ENCODE data around the gene STBD1.
A peak's percentile ranks its signal among the peaks of the same experiment; 100 is the strongest.
"Not testable (repeated sequence)": the region's sequence is repeated elsewhere in the genome, so short reads cannot be mapped to it uniquely, and the experiment has no call there.

Gene STBD1

DNA sequence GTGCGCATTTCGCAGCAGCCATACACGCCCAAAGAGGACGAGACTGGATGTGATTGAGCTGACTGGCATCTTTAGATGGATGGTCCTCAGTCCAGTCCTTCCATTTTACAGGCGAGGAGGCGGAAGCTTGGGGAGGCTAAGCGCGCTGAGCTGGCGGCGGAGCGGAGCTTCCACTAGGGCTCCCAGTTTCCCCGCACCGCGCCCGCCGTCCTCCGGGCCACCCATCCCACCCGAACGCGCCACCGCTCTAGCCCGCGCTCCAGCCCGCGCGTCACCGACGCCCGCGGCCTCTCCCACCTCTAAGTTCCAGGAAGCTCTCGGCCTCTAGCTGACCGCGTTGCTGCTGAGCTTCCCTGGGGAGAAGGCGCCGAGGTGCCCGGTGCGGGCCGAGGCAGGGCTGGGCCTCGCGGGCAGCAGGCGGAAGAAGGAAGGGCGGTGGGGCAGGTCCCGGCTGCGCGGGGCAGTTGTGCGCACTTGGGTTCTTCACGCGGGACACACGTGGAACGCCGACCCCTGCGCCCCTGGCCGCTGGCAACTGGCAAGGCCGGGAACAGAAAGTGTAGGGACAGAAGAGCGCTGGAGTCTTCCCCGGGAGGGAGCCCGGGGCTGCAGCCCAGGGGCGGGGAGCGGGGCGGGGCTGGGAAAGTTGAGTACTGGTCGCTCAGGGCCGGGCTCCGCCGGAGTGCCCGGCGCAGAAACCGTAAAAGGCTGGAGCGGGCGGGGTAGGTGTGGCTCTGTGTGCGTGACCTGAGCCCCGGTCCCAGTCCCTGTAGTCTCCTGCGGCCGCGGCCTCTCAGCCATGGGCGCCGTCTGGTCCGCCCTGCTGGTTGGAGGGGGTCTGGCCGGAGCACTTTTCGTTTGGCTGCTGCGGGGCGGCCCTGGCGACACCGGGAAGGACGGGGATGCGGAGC lies at the start of gene STBD1:
STBD1 (plus strand) TSS at position 763 of the 911 bp plus-strand sequence; CDS start at position 800, 37 bp downstream.
- DNase-seq: peak; percentile 54

DNA sequence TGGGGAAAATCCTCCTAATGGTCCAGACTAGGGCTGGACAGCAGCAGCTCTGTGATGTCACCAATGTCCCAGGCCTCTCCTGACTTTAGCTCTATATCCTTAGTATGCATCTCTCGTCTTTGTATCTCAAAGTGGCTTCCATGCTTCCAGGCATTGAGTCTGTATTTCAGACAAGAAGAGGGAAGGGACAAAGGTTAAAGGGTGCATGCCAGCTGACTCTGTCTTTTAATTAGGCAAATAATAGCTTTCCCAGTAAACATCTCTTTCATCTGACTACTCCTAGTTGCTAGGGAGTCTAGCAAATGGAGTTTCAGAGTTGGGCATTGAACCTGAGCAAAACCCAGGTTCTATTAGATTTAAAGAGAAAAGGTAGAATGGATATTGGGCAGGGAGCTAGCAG lies 49.6 kb upstream of the STBD1 start:
- no peak for DNase-seq

DNA sequence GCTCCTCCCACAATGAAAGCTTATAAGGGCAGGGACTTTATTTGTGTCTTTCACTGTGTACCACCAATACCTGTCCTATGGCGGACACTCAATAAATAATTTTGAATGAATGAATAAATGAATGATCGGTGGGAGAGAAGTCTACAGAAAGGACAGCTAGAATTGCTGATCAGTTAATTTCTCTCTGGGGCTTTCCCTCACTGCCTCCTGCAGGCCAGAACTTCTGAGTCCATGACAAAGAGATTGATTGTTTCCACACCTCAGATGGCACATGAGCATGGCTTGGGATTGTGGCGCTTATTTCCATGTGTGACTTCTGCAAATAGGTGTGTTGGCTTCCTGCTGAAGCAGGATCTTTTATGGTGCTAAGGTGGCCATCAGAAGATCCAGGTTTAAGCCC lies 48.7 kb upstream of the STBD1 start:
- DNase-seq: no peak

DNA sequence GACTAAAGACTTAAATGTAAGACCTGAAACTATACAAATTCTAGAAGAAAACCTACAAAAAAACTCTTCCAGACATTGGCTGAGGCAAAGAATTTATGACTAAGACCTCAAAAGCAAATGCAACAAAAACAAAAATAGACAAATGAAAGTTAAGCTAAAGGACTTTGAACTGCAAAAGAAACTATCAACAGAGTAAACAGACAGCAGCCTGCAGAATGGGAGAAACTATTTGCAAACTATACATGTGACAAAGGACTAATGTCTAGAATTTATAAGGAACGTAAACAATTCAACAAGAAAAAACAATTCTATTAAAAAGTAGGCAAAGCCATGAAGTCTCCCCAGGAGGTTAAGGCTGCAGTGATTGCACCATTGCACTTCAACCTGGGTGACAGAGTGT lies 46.0 kb upstream of the STBD1 start:
- DNase-seq: no peak

DNA sequence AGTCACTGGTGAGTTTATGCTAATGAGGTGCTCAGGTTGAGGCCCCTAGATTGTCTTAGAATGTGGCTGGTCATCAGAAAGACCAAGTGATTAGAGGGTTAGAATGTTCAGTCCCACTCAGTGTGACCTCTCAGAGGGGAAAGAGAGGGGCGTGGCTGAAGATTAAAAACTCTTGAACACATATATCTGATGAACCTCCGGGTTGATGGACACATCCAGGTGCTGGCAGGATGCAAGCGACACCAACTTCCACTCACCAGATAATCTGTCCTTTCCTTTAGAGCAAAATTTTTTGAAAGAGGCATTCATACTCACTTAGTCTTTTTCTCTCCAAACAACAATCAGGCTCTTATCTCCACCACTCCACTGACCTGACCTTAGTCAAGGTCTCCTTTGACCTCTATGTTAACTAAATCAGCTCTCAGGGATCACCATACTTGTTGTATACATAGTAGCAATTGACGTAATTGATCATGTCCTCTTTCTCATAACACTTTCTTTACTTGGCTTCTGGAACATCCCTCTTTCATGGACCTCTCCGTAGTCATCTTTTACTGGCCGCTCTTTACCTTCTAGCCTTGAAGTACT lies 40.8 kb upstream of the STBD1 start:
- DNase-seq: no peak

DNA sequence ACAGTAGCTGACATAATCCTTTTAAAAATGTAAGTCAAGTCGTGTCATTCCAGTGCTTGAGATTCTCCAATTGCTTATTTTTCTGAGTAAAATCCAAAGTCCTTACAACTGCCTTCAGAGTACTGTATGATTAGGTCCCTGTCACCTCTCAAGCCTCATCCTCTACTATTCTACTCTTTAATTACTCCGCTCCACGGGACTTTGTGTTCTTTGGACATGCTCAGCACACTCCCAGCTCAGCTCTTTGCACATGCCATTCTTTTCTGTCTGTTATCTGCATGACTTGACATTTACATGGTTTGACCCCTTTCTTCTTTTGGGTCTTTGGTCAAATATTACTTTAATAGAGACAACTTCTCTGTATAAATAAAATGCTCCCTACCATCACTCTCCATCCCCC lies 39.9 kb upstream of the STBD1 start:
- DNase-seq: no peak

DNA sequence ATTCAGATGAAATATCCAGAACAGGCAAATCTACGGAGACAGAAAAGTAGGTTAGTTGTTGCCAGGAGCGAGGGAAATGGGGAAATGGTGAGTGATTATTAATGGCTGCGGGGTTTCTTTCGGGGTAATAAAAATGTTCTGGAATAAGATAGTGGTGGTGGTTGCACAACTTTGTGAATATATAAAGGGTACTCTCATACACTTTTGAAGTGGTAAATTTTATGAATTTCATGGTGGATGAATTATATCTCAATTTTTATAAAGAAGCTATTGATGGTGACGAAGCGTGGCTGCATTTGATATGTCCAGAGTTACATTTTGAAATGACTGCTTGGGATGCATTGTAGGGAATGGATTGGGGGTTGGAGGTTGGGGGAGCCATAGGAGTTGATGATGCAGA lies 38.7 kb upstream of the STBD1 start:
- DNase-seq: no peak

DNA sequence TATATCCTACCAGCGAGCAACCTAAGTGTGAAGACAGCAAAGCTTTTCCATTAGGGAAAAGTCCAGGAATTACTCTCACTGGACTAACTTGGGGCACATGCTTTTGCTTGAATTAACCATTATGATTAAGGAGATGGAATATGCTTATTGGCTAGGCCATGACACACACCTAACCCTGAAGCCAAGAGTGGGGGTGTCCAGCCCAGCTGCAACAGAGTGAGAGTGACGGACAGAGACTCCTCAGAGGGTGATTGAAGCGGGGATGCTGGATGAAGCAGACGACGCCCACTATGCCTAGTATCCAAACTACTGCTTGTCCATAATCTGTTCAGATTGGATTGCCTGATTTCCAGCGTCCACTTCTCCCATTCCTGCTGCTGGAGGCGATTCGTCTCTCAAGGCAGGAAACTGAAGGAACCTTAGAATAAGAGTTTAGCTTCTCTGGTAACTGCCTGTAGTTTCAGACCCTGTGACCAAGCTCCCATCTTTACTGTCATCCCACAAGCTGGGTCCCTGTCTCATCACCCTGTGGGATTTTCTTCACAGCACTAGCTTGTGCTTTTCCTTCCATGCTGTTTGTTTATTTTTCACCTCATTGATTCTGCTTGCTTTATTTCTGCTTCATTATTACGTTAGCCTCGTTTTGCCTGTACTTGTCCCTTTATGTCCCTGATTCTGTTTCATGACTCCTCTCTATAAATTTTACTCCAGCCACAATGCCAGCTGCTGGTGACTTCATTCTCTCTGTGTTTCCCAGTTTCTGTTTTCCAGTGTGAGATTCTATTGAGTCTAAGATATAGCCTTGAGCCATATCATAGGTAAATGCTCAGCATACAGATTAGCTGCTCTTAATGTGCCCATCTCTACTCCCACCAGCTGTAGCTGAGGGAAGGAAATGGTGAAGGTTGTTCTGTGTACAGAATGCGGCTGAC lies 36.0 kb upstream of the STBD1 start:
- DNase-seq: no peak

DNA sequence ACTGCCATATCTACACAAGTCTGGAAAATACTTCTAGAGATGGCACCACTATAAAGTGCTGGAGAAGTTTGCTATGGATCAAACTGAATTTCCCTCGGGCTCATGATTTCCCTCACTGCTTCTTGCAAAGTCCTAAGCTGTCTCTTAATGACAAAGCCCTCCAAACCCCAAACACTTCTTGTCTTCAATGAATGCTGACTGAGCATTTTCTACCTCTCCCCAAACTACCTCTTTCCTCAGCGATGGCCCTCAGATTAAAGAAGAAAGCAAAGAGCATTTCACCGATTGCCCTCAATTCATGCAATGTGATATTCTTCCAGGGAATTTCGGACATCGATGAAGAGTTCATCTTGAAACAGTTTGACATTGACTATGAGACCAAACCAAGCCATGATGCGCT lies 35.3 kb upstream of the STBD1 start:
- no peak for DNase-seq

DNA sequence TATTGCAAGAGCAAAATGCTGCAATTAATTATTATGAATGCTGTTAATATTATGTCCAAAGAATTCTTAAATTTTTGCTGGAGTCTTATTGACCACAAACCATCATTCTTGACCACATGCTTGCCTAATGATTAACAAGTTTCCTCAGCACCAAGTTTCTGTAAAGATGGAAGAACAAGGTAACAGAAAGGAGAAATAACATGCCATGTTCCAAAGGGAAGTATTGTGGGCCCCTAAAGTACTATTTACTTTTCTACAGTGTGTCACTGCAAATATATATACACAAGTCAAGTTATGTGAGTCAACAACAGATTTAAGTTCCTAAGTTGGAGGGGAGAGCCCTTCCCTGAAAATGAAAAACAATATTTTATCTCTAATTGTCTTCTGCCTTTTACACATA lies 34.5 kb upstream of the STBD1 start:
- no peak for DNase-seq

DNA sequence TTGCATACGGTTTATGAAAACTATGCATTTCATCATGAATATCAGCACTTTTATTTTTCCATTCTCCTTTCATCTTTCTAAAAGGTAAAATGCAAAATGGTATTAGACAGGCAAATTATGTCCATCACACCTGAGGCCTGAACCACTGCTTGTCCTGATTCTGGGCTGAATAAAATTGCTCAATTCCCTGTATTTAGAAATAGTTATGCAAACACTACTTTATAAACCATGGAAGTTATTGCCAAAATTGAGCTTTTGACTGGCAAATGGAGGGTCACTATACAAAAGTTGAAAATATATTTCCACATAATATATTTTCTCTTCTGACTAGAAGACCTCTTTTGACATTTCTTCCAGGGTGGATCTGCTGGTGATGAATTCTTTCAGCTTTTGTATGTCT lies 34.0 kb upstream of the STBD1 start:
- DNase-seq: no peak

DNA sequence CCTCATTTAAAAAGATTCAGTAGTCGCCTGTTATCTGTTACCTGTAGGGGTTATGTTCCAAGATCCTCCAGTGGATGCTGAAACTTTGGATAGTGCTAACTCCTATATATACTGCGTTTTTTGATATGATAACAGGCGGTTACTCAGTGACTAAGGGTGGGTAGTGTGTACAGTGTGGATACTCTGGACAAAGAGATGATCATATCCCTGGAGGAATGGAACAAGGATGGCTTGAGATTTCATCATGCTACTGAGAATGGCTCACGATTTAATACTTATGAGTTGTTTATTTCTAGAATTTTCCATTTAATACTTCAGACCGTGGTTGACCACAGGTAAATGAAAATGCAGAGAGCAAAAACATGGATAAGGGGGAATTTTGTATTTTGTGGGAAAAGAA lies 33.5 kb upstream of the STBD1 start:
- no peak for DNase-seq

DNA sequence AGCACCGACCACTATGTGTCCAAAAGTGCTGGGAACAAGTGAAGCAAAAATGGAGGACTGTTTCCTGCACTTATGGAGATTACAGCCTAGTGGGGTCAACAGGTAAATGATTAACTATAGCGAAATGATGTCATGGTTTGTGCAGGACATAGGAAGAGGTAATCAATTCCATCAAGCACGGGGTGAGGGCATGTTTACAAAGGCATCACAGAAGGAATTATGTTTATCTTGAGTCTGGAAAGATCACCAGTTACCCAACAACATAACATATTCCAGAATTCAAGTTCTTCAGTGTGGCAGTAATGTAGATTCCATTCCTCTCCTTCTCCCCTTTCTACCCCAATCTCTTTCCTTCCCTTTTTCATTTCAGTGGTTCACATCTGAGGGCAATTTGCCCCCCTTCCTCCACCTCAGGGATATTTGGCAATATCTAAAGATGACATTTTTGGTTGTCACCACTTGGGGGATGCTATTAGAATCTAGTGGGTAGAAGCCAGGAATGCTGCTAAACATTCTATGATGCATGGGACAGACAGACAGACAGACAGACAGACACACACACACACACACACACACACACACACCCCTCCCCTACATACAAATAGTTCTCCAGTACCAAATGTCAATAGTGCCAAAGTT lies 30.9 kb upstream of the STBD1 start:
- DNase-seq: no peak

DNA sequence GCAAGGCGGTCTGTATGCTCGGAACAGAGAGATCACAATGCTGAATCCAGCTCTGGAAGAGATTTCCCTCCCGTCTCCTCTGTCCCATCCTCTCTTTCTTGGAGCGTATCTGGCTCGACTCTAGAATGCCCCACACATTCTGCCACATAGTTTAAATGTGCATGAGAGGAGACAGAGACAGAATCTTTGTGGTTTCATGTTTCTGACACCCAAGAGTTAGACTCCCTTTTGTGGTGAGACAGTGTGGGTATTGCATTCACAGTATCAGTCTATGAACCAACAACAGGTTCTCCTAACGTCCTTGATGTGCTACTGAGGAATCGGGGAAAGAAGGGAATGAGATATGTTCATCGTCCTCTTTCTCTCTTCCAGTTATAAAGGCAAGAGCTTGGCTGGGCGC lies 29.7 kb upstream of the STBD1 start:
- no peak for DNase-seq

DNA sequence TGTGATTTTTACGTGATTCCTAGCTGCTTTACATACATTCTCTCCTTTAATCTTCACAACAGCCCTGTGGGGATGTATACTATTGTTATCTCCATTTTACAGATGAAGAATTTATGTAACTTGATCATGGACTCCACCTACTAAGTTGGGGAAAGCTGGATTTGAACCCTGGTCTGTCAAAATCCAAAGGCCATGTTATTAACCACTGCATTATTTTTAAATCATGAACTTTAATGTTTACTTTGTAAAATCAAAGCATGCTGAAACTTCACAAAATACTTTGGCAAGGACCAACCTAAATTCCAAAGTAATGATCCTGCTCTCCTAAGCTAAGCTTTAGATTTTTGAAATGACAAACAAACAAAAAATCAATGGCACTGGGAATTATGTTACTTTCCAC lies 28.9 kb upstream of the STBD1 start:
- DNase-seq: no peak

DNA sequence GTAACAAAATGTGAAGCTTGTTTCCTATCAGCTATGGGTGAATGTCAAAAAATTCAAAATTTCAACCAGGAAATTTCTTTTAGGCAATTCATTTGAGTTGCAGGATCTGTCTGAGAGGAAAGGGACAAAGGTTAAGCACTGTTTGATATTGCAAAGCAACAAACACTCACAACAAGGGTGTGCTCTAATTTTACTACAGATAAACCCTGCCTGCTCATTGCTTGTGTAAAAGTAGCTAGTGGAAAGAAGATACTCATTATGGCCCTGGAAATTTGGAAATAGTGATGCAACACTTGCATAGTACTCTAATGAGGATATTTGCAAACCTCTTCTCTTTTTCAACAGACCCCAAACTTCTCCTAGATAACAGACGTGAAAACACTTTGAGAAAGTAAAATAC lies 27.9 kb upstream of the STBD1 start:
- DNase-seq: peak; percentile 42

DNA sequence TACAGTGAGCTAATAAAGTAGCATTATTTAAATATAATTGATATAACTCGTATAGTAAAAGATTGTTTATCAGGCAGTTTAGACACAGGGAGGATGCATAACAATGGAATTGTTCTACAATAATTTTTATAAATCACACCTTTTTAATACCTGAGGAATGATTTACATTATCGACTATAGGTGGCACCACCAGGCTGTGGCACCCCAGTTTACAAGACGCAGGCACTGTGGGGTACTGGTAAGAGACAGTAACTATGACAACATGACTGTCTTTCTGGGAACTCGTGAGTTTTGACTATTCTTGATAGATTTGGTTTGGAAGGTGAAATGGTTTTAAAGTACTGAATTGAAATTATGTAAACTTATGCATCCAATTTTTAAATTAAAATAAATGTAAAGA lies 27.1 kb upstream of the STBD1 start:
- DNase-seq: peak; percentile 41

DNA sequence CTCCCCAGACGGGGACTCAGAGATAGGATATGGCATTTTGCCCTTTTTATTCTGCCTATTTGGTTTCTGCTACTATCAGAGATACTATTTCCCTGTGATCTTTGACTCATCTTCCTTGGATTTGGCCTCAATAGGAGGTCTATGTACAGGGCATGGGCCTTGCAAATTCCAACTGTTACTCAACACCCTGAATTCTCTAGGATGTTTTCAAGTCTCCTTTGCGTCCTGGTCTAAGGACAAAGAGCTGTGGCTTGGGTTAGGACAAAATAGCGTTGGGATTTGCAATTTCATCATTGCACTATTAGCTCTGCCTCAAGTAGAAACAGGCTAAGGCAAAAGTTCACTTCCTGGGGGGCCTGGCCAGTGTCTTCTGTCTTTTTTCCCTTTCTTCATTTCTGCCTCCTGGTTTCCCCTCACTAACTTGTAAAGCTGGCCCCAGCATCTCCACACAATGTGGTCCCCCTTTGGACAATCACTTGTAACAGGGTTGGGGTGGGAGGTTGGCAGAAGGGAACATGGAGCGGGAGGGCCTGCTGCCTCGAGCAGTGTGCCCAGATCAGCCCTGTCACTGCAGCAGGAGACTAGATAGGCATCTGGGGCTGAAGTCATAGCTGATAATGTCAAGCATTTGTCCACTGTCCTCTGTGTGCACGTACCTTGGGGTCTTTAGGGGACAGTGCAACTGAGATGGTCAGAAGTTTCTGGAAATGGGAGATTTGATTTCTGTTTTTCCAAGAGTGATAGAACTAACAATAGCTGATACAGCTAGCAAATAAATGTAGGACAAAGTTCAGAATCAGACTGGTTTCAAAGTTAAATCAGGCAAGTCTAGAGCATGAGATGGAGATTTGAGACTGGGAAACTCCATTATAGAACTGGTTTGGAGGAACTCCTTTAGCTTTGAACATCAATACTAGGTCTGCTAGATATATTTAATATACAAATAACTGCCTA lies 25.8 kb upstream of the STBD1 start:
- no peak for DNase-seq

DNA sequence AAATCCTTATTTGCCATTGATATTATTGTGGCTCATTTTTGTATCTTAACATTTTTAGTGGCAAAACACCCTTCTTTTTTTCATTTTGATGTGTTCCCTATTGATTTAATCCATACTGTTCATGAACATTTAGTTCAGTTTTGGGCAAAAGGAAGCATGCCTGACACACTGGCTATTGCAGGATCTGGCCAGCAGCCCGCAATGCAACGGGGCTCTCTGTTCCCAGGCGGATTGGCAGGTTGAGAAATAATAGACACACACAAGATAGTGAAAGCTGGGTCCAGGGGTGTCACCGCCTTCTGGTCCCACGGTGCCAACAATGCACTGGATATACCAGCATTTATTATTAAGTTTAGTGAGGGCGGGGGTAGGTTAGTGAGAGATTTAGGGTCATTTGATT lies 24.9 kb upstream of the STBD1 start:
- not testable (repeated sequence) for DNase-seq

DNA sequence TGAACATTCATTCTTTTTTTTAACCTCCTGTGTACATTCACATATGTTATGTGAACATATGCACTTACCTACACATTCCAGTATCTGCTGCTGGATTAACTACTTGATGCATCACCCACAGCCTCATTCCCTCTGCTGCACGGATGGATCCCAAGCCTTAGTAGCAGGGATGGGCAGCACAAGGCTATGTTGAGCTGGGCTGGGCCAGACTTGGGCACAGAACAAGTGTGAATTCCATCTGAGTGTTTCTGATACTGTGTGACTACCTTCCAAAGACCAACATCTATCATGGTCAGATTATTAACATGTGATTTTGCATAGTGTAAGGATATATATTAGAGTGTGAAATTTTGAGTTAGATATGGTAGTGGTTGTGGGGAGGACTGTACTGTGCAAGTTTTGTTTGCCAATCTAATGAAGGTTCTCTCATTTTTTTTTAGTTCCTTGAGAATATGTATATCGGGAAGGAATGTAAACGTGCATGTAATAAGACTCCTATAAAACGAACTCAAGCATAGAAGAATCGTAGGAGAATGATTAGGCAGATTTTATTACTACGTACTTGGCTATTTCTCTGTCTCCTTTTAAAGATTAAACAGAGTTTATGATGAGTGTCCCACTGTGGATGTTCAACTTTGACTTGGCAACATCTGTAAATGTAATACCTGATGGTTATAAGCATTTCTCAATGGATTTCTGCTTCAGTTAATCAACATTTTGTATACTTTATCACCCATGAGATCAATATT lies 23.4 kb upstream of the STBD1 start:
- no peak for DNase-seq

DNA sequence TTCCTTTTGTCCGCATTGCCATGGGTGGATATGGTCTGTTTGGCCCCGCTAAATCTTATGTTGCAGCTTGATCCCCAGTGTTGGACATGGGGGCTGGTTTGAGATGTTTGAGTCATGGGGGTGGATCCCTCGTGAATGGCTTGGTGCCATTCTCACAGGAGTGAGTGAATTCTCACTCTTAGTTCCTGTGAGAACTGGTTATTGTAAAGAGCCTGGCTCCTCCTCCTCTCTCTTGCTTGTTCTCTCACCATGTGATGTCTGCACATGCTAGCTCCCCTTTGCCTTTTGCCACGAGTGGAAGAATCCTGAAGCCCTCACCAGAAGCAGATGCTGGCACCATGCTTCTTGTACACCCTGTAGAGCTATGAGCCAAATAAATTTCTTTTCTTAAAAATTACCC lies 22.6 kb upstream of the STBD1 start:
- no peak for DNase-seq

Measured in hematopoietic multipotent progenitor cell treated with erythropoietin and hydrocortisone succinate and interleukin-3 and kit ligand, for 6 days (in vitro differentiated cells).